ENCODE data around the gene PTPRQ.

Gene PTPRQ

DNA sequence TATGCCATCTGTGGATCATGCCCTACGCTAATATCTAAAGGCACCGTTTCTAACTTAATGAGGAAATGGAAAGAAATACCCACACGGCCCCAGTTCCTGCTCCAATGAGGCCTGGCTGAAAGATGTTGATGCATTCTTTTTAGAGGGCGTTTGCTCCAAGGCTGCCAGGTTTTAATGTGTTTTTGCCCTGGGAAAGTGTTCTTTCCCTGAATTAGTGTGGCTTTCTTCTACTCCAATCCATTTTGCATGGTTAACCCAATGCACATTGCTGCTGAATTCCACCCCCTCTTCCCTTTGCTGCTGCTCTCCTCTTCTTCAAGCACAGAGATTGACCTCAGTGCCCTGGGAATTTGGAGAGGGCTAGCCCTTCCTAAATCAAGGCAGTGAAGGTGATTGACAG lies 273.8 kb downstream of the PTPRQ start:
- no peak overlapping the region for H3K27ac ChIP-seq (ENCODE audit: low read length)
- no peaks in the 10 kb centered on the region for H4K20me1 ChIP-seq (ENCODE audit: insufficient read depth, low read length)
- no peak overlapping the region for H3K4me2 ChIP-seq (ENCODE audit: low read depth, low read length)
- no peaks in the 10 kb centered on the region for H3K79me2 ChIP-seq (ENCODE audit: low read length)
- H3F3A ChIP-seq (ENCODE audit: insufficient read depth, low read length) = no peaks in the 10 kb centered on the region
- H3K4me1 ChIP-seq (ENCODE audit: low read length) = no peaks in the 10 kb centered on the region
- no peak overlapping the region for H2AFZ ChIP-seq (ENCODE audit: low read length)
- H3K9me3 ChIP-seq (replicated peaks; ENCODE audit: insufficient read depth, low read length) = no peaks in the 10 kb centered on the region
- DNase-seq = no peak
- H3K27me3 ChIP-seq (replicated peaks; ENCODE audit: insufficient read depth, low read length) = no peaks in the 10 kb centered on the region
- TF ChIP-seq, protein P1, sequence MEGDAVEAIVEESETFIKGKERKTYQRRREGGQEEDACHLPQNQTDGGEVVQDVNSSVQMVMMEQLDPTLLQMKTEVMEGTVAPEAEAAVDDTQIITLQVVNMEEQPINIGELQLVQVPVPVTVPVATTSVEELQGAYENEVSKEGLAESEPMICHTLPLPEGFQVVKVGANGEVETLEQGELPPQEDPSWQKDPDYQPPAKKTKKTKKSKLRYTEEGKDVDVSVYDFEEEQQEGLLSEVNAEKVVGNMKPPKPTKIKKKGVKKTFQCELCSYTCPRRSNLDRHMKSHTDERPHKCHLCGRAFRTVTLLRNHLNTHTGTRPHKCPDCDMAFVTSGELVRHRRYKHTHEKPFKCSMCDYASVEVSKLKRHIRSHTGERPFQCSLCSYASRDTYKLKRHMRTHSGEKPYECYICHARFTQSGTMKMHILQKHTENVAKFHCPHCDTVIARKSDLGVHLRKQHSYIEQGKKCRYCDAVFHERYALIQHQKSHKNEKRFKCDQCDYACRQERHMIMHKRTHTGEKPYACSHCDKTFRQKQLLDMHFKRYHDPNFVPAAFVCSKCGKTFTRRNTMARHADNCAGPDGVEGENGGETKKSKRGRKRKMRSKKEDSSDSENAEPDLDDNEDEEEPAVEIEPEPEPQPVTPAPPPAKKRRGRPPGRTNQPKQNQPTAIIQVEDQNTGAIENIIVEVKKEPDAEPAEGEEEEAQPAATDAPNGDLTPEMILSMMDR (IDR thresholded peaks at IDR 0.05; ENCODE audit: low read length) = no peak
- TF ChIP-seq EZH2phosphoT487 (IDR thresholded peaks at IDR 0.05; ENCODE audit: low read length) (no peak), EZH2 (optimal IDR thresholded peaks at IDR 0.05; ENCODE audit: low read depth, low read length) (no peak)
- no peaks in the 10 kb centered on the region for H3K9me2 ChIP-seq (replicated peaks; ENCODE audit: insufficient read depth, low read length)
- H3K9ac ChIP-seq (ENCODE audit: low read length) = no peak overlapping the region
- H3K36me3 ChIP-seq (replicated peaks; ENCODE audit: insufficient read depth, low read length) = no peaks in the 10 kb centered on the region
- H3K4me3 ChIP-seq (ENCODE audit: low read length) = no peak overlapping the region

DNA sequence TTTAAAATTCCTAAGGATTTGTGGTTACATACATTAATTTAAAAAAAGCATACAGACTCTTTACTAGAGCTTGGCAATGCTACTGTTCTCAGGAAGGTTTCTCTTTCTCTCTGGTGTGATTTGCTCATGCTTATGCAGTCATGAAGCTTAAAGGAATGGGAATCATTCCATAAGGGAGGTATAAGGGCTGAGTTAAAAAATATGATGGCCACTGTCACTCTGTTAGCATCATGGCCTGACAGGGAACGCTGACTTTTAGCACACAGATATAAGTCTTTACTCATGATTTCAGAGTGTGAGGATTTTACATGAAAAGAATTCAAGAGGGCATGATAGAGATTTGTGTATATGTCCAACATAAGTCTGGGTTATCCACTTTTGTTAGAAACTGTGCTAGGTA lies 276.5 kb downstream of the PTPRQ start:
- Histone ChIP-seq H3K27me3 (replicated peaks; ENCODE audit: insufficient read depth, low read length) (no peaks in the 10 kb centered on the region), H4K20me1 (ENCODE audit: insufficient read depth, low read length) (no peaks in the 10 kb centered on the region)

DNA sequence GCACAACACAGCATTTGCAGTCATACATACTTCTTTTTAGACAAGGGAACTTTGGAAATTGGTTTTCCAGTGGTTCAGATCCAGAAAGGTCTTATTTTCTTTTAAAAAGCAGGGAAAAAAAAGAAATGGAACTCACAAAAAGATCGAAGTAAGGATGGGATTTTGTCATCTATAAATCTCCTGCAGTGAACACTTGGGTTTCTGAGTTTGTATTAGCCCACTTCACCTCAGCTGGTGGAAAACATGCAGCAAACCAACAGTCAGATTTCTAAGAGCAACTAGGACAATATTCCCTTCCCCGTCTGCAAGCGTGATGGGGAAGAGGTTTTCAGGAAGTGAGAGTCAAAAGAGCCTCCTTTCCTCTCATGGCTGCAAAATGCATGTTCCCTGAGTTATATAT lies 277.3 kb downstream of the PTPRQ start:
- H3K27ac ChIP-seq (ENCODE audit: low read length) = no peak overlapping the region
- no peak overlapping the region for H2AFZ ChIP-seq (ENCODE audit: low read length)
- H3K27me3 ChIP-seq (replicated peaks; ENCODE audit: insufficient read depth, low read length) = no peaks in the 10 kb centered on the region

More for the DNA sequence above, 276.5 kb downstream of the PTPRQ start:
- H3K79me2 ChIP-seq (ENCODE audit: low read length) = no peaks in the 10 kb centered on the region
- H3K4me3 ChIP-seq (ENCODE audit: low read length) = no peak overlapping the region
- H3K27ac ChIP-seq (ENCODE audit: low read length) = no peak overlapping the region
- no peak for DNase-seq
- no peak overlapping the region for H2AFZ ChIP-seq (ENCODE audit: low read length)
- H3K4me1 ChIP-seq (ENCODE audit: low read length) = no peaks in the 10 kb centered on the region
- no peaks in the 10 kb centered on the region for H3K9me2 ChIP-seq (replicated peaks; ENCODE audit: insufficient read depth, low read length)
- H3K36me3 ChIP-seq (replicated peaks; ENCODE audit: insufficient read depth, low read length) = no peaks in the 10 kb centered on the region
- TF ChIP-seq, protein P1 (IDR thresholded peaks at IDR 0.05; ENCODE audit: low read length) = no peak
- TF ChIP-seq EZH2 (optimal IDR thresholded peaks at IDR 0.05; ENCODE audit: low read depth, low read length) = no peak
- H3K4me2 ChIP-seq (ENCODE audit: low read depth, low read length) = no peak overlapping the region
- no peak overlapping the region for H3K9ac ChIP-seq (ENCODE audit: low read length)
- no peaks in the 10 kb centered on the region for H3F3A ChIP-seq (ENCODE audit: insufficient read depth, low read length)
- H3K9me3 ChIP-seq (replicated peaks; ENCODE audit: insufficient read depth, low read length) = no peaks in the 10 kb centered on the region

More for the DNA sequence above, 277.3 kb downstream of the PTPRQ start:
- H3K4me1 ChIP-seq (ENCODE audit: low read length) = no peaks in the 10 kb centered on the region
- no peaks in the 10 kb centered on the region for H4K20me1 ChIP-seq (ENCODE audit: insufficient read depth, low read length)
- TF ChIP-seq EZH2phosphoT487 (IDR thresholded peaks at IDR 0.05; ENCODE audit: low read length) = no peak
- TF ChIP-seq EZH2 (optimal IDR thresholded peaks at IDR 0.05; ENCODE audit: low read depth, low read length) = no peak
- TF ChIP-seq, protein P1 (IDR thresholded peaks at IDR 0.05; ENCODE audit: low read length) = no peak
- H3K9me3 ChIP-seq (replicated peaks; ENCODE audit: insufficient read depth, low read length) = no peaks in the 10 kb centered on the region
- H3K9me2 ChIP-seq (replicated peaks; ENCODE audit: insufficient read depth, low read length) = no peaks in the 10 kb centered on the region
- H3K9ac ChIP-seq (ENCODE audit: low read length) = no peak overlapping the region
- H3F3A ChIP-seq (ENCODE audit: insufficient read depth, low read length) = no peaks in the 10 kb centered on the region
- H3K36me3 ChIP-seq (replicated peaks; ENCODE audit: insufficient read depth, low read length) = no peaks in the 10 kb centered on the region
- H3K4me3 ChIP-seq (ENCODE audit: low read length) = no peak overlapping the region
- H3K79me2 ChIP-seq (ENCODE audit: low read length) = no peaks in the 10 kb centered on the region
- no peak overlapping the region for H3K4me2 ChIP-seq (ENCODE audit: low read depth, low read length)
- no peak for DNase-seq

Data from MM.1S (cell line).